ENCODE measurements around the gene STK35.

The STK35 gene

DNA sequence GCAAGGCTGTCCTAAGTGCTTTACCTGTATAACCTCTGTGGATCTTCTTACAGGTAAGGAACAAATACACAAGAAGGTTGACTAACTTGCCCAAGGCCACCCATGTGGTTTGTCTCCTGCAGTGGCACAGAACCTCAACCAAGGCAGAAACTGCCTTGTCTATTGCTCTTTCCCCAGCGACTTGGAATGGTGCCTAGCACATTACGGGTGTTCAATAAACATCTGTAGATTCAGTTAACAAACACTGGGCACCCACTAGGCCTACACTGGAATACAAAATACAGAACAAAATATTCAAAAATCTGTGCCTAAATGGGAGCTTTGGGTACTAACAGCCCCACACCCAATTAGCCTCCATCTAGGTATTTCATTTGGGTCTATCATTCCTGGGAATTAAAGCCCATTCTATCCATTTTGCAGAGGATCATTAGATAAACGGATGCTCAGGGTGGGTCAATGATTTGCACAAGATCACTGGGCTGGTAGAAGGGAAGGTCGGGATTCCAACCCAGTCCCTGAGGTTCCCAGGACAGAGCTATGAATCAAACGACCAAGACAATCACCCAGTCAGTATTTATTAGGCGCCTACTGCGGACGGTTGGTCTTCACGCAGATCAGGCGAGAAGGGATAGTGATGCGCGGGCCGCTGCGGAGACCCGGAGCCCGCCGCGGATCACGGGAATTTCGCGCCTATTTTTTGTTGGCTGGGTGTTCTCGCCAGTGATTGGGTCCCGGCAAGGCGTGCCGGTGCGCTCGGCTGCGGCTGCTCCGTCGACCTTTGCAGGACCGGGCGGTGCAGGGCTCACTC lies at the start of gene STK35:
Gene STK35 (plus strand): TSS at position 771 of the 808 bp plus-strand sequence. CDS start 55 bp downstream, outside the sequence.
- ChIA-PET POLR2A (no interaction called here), CTCF (interaction anchor here (1.0 to 1.8 kb wide), 3 partner anchors 8 to 135 kb away, joined by 3 to 8 read pairs (median 3); no protein-coding TSS in a partner anchor)

DNA sequence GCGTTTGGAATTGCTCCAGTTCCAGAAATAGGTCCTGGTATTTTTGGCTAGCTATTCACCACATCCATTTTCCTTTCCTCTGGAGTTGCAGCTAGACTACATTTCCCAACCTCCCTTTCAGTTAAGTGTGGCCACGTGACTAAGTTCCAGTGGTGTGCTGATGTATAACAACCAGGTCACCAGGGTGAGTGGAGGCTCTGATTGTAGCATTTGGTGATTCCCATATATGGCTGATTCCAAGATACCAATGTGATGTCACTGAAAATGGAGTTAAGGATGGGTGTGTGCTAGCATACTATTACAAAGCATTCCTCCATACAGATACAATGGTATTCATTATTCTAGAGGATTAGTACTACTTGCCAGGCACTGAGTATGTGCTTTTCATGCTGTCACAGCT lies 49.7 kb upstream of the STK35 start:
- POLR2A ChIA-PET: no interaction called here
- no peak for DNase-seq (ENCODE audit: extremely low spot score)
- CTCF ChIA-PET: interaction anchor here (1.3 kb wide), 1 partner anchor 8 kb away, joined by 3 read pairs; no protein-coding TSS in a partner anchor
- TF ChIP-seq, protein P1, sequence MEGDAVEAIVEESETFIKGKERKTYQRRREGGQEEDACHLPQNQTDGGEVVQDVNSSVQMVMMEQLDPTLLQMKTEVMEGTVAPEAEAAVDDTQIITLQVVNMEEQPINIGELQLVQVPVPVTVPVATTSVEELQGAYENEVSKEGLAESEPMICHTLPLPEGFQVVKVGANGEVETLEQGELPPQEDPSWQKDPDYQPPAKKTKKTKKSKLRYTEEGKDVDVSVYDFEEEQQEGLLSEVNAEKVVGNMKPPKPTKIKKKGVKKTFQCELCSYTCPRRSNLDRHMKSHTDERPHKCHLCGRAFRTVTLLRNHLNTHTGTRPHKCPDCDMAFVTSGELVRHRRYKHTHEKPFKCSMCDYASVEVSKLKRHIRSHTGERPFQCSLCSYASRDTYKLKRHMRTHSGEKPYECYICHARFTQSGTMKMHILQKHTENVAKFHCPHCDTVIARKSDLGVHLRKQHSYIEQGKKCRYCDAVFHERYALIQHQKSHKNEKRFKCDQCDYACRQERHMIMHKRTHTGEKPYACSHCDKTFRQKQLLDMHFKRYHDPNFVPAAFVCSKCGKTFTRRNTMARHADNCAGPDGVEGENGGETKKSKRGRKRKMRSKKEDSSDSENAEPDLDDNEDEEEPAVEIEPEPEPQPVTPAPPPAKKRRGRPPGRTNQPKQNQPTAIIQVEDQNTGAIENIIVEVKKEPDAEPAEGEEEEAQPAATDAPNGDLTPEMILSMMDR (IDR thresholded peaks at IDR 0.05; ENCODE audit: control extremely low read depth, extremely low read depth, low read depth, missing control alignments): no peak

More for the DNA sequence above, at the start of gene STK35:
- TF ChIP-seq, protein P1 (IDR thresholded peaks at IDR 0.05; ENCODE audit: control extremely low read depth, extremely low read depth, low read depth, missing control alignments): no peak
- peak; percentile 83 for DNase-seq (ENCODE audit: extremely low spot score)

DNA sequence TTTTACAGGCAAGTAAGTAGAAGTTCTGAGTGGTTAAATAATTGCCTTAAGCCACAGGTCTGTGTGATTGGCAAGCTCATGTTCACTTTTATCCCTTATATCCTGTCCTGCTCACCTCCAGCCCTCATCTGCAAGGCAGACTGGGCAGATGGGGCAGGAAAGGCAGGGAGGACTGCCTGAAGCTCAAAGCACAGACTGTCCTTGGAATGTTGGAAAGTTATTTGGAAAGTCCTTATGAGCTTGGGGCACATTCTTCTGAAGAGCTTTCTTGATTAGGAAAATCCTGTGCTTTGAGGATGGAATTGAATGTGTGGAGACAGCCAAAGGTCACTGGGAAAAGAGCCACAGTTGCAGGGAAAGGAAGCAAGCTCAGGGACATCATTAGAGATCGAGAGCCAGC lies 48.9 kb upstream of the STK35 start:
- DNase-seq (ENCODE audit: extremely low spot score): no peak
- ChIA-PET POLR2A (no interaction called here), CTCF (interaction anchor here (1.3 kb wide), 1 partner anchor 9 kb away, joined by 3 read pairs; no protein-coding TSS in a partner anchor)
- TF ChIP-seq, protein P1 (IDR thresholded peaks at IDR 0.05; ENCODE audit: control extremely low read depth, extremely low read depth, low read depth, missing control alignments): no peak

DNA sequence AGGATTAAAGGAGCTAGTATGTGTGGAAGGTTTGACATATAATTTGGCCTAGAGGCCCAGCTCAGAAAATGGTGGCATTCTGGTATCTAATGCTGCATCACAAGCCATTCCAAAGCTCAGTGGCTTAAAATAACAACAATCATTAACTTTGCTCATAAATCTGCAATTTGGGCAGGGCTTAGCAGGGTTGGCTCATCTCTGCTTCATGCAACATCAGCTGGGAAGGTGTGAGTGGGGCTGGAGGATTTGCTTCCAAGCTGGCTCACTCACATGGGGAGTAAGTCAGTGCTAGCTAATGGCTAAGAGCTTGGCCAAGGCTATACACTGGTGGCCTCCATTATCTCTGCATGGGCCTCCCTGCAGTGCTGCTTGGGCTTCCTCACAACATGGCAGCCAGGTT lies 48.0 kb upstream of the STK35 start:
- TF ChIP-seq, protein P1 (IDR thresholded peaks at IDR 0.05; ENCODE audit: control extremely low read depth, extremely low read depth, low read depth, missing control alignments): no peak
- POLR2A ChIA-PET: no interaction called here
- no peak for DNase-seq (ENCODE audit: extremely low spot score)
- CTCF ChIA-PET: no interaction called here

DNA sequence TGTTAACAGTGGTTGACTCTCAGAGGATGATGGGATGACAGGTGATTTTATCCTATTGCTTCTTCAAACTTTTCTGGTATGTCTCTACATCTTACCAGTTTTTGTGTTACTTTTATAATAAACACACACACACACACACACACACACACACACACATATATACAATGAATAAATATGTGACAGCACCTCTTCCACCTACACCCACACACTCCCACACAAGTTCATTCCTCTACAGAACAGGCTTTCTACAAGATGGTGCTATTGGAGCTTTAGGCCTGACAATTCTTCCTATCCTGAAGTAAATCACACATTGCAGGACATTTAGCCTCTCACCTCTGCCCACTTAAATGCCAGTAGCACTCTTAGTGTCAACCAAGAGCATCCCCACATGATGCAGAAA lies 46.7 kb upstream of the STK35 start:
- DNase-seq (ENCODE audit: extremely low spot score): no peak
- POLR2A ChIA-PET: no interaction called here
- CTCF ChIA-PET: no interaction called here
- TF ChIP-seq, protein P1 (IDR thresholded peaks at IDR 0.05; ENCODE audit: control extremely low read depth, extremely low read depth, low read depth, missing control alignments): no peak

DNA sequence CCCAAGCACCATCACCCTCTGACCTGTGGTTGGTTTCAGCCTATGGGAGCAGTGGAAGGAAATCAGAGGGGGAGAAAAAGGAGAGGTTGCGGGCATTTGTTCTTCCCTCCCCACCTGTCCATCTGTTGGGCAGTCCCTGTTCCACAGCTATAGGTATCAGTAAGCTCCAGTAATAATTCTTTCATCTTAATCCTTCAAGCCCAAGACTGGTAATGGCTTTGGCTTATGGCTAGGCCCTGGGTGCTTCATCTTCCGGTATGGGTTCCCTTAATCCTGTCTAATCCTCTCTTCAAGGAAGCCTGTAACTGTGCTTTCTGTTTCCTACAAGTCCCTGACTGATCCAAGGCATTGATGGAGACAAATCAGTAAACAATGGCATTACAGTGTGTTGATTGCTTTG lies 42.2 kb upstream of the STK35 start:
- TF ChIP-seq, protein P1 (IDR thresholded peaks at IDR 0.05; ENCODE audit: control extremely low read depth, extremely low read depth, low read depth, missing control alignments): no peak
- CTCF ChIA-PET: no interaction called here
- POLR2A ChIA-PET: no interaction called here
- DNase-seq (ENCODE audit: extremely low spot score): no peak

All from GM10248 (cell line).